GM23338 (cell line): ENCODE measurements around the gene MFSD11.

Experiments used
- CTCF ChIP-seq, 2 experiments: fragments of 200-600 bp in 1 of 2; sonication (generic) in 1 of 2; conservative IDR thresholded peaks; 2 replicates each; pipeline versions ENCODE4 v1.5.1 to v1.6.1; 2016 to 2017; ENCODE audit warnings: antibody characterized with exemption in 2 of 2, low read depth in 2 of 2, mild to moderate bottlenecking in 2 of 2, moderate library complexity in 1 of 2
- POLR2AphosphoS5 ChIP-seq: IDR thresholded peaks from 2 replicates; pipeline ENCODE4 v1.6.1; 2016; ENCODE audit warnings: antibody characterized with exemption, low read depth
- REST ChIP-seq: IDR thresholded peaks from one replicate; pipeline ENCODE4 v1.6.1; 2018; ENCODE audit warnings: antibody characterized with exemption; ENCODE audit not compliant: unreplicated experiment

- peak; percentile 85 to 89 for TF ChIP-seq CTCF (conservative IDR thresholded peaks at IDR 0.05; ENCODE audit: low read depth in 2 of 2)
- TF ChIP-seq POLR2AphosphoS5, result no peak
- TF ChIP-seq REST, result no peak
Measured at GRCh38 chr17:76707985-76708807, 29.7 kb upstream of the MFSD11 start.
